Liver (tissue), 3 donors: Measurements from ENCODE around the gene POLR3G.

Experiments used
- FOXA1 ChIP-seq: IDR thresholded peaks from 2 replicates; pipeline ENCODE4 v1.6.1; 2016; ENCODE audit warnings: antibody characterized with exemption
- JUND ChIP-seq, 2 donors: IDR thresholded peaks; 2 replicates each; pipeline ENCODE4 v1.6.1; 2016; ENCODE audit warnings: antibody characterized with exemption in 2 of 2
- RAD21 ChIP-seq, 2 donors: IDR thresholded peaks; 2 replicates each; pipeline ENCODE4 v1.6.1; 2016; ENCODE audit warnings: antibody characterized with exemption in 2 of 2, mild to moderate bottlenecking in 2 of 2
- TAF1 ChIP-seq: conservative IDR thresholded peaks from 2 replicates; pipeline ENCODE4 v1.6.1; 2016; ENCODE audit warnings: antibody characterized with exemption, mild to moderate bottlenecking
- TF ChIP-seq, protein P1 (sequence below): fragments of 150-350 bp; IDR thresholded peaks from 2 replicates; pipeline ENCODE4 v1.5.1; 2017; ENCODE audit warnings: improper control_type of control experiment, low read depth, low read length; ENCODE audit not compliant: missing input control
- TF ChIP-seq, protein P2 (sequence below): IDR thresholded peaks from 2 replicates; pipeline ENCODE4 v1.6.1; 2016; ENCODE audit warnings: antibody characterized with exemption, mild to moderate bottlenecking
- TF ChIP-seq, protein P3 (sequence below): IDR thresholded peaks from 2 replicates; pipeline ENCODE4 v1.6.1; 2016; ENCODE audit warnings: antibody characterized with exemption
- donor health status: healthy.
- donor health status: healthy.

DNA sequence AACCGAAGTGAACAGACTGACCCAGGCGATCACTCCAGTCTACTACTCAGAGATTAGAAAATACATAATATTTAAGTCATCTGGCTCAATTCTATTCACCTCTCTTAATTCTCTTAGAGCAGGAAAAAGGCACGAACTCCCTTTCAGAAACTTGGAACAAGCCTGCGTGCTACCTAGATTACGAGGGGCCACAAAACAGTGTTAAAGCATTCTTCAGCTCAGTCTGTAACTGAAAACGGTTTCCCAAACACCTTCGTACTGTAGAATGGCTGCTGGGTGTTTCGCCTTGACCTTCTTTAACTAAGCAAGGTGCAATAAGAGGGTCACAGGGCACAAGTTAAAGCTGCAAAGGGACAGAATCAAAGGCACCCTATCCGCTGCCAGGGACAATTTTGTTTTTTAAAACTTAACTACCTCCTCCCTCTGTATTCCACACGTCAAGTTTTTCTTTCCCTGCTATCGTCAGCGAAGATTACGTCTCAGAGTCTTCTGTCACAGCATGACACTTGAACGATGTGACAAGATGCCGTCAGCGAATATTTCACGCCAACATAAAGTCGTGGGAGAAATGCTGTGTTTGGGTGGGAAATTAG, 54.0 kb downstream of the POLR3G start:
- TF ChIP-seq, protein P1, sequence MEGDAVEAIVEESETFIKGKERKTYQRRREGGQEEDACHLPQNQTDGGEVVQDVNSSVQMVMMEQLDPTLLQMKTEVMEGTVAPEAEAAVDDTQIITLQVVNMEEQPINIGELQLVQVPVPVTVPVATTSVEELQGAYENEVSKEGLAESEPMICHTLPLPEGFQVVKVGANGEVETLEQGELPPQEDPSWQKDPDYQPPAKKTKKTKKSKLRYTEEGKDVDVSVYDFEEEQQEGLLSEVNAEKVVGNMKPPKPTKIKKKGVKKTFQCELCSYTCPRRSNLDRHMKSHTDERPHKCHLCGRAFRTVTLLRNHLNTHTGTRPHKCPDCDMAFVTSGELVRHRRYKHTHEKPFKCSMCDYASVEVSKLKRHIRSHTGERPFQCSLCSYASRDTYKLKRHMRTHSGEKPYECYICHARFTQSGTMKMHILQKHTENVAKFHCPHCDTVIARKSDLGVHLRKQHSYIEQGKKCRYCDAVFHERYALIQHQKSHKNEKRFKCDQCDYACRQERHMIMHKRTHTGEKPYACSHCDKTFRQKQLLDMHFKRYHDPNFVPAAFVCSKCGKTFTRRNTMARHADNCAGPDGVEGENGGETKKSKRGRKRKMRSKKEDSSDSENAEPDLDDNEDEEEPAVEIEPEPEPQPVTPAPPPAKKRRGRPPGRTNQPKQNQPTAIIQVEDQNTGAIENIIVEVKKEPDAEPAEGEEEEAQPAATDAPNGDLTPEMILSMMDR, result no peak
- TF ChIP-seq TAF1, result no peak
- TF ChIP-seq JUND (IDR thresholded peaks at IDR 0.05), result no peak
- no peak for TF ChIP-seq RAD21 (IDR thresholded peaks at IDR 0.05)
- TF ChIP-seq, protein P2, sequence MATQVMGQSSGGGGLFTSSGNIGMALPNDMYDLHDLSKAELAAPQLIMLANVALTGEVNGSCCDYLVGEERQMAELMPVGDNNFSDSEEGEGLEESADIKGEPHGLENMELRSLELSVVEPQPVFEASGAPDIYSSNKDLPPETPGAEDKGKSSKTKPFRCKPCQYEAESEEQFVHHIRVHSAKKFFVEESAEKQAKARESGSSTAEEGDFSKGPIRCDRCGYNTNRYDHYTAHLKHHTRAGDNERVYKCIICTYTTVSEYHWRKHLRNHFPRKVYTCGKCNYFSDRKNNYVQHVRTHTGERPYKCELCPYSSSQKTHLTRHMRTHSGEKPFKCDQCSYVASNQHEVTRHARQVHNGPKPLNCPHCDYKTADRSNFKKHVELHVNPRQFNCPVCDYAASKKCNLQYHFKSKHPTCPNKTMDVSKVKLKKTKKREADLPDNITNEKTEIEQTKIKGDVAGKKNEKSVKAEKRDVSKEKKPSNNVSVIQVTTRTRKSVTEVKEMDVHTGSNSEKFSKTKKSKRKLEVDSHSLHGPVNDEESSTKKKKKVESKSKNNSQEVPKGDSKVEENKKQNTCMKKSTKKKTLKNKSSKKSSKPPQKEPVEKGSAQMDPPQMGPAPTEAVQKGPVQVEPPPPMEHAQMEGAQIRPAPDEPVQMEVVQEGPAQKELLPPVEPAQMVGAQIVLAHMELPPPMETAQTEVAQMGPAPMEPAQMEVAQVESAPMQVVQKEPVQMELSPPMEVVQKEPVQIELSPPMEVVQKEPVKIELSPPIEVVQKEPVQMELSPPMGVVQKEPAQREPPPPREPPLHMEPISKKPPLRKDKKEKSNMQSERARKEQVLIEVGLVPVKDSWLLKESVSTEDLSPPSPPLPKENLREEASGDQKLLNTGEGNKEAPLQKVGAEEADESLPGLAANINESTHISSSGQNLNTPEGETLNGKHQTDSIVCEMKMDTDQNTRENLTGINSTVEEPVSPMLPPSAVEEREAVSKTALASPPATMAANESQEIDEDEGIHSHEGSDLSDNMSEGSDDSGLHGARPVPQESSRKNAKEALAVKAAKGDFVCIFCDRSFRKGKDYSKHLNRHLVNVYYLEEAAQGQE, result no peak
- TF ChIP-seq, protein P3, sequence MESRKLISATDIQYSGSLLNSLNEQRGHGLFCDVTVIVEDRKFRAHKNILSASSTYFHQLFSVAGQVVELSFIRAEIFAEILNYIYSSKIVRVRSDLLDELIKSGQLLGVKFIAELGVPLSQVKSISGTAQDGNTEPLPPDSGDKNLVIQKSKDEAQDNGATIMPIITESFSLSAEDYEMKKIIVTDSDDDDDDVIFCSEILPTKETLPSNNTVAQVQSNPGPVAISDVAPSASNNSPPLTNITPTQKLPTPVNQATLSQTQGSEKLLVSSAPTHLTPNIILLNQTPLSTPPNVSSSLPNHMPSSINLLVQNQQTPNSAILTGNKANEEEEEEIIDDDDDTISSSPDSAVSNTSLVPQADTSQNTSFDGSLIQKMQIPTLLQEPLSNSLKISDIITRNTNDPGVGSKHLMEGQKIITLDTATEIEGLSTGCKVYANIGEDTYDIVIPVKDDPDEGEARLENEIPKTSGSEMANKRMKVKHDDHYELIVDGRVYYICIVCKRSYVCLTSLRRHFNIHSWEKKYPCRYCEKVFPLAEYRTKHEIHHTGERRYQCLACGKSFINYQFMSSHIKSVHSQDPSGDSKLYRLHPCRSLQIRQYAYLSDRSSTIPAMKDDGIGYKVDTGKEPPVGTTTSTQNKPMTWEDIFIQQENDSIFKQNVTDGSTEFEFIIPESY, result no peak
- TF ChIP-seq FOXA1, result no peak
